ENCODE data around the gene CLEC18B.
"Not testable (repeated sequence)": the region's sequence is repeated elsewhere in the genome, so short reads cannot be mapped to it uniquely, and the experiment has no call there.

DNA sequence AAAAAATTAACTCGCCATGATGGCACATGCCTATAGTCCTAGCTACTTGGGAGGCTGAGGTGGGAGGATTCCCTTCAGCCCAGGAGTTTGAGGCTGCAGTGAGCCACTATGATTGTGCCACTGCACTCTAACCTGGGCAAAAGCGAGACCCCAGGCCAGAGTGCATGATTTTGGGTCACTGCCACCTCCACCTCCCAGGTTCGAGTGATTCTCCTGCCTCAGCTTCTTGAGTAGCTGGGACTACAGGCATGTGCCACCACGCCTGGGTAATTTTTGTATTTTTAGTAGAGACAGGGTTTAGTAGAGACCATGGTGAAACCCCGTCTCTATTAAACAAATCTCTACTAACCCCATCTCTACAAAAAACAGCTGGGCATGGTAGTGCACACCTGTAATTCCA lies 26.7 kb downstream of the CLEC18B start:
- TF ChIP-seq, protein P1, sequence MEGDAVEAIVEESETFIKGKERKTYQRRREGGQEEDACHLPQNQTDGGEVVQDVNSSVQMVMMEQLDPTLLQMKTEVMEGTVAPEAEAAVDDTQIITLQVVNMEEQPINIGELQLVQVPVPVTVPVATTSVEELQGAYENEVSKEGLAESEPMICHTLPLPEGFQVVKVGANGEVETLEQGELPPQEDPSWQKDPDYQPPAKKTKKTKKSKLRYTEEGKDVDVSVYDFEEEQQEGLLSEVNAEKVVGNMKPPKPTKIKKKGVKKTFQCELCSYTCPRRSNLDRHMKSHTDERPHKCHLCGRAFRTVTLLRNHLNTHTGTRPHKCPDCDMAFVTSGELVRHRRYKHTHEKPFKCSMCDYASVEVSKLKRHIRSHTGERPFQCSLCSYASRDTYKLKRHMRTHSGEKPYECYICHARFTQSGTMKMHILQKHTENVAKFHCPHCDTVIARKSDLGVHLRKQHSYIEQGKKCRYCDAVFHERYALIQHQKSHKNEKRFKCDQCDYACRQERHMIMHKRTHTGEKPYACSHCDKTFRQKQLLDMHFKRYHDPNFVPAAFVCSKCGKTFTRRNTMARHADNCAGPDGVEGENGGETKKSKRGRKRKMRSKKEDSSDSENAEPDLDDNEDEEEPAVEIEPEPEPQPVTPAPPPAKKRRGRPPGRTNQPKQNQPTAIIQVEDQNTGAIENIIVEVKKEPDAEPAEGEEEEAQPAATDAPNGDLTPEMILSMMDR (IDR thresholded peaks at IDR 0.05): not testable (repeated sequence)
- not testable (repeated sequence) for TF ChIP-seq EZH2, EZH2phosphoT487 (IDR thresholded peaks at IDR 0.05)
